HepG2 (cell line): ENCODE measurements around the gene TBX21. TPM values are rescaled to one million over a fixed set of nuclear protein-coding genes. Genes with fewer than 3 reads are reported as not detected.

Experiments
- ADNP ChIP-seq: sonication (generic); formaldehyde crosslinking; IDR thresholded peaks from 2 replicates; pipeline ENCODE4 v1.4.0; 2020; ENCODE audit warnings: missing genetic modification reagents
- CBX1 ChIP-seq: IDR thresholded peaks from one replicate; pipeline ENCODE4 v1.6.1; 2016; ENCODE audit warnings: antibody characterized with exemption, low read depth
- ETS1 ChIP-seq: sonication (generic); formaldehyde crosslinking; IDR thresholded peaks from 2 replicates; pipeline ENCODE4 v1.4.0; 2020; ENCODE audit warnings: missing genetic modification reagents
- GFI1 ChIP-seq: sonication (generic); formaldehyde crosslinking; IDR thresholded peaks from 2 replicates; pipeline ENCODE4 v1.5.0; 2020; ENCODE audit warnings: missing genetic modification reagents, mild to moderate bottlenecking, borderline replicate concordance
- HMG20B ChIP-seq: conservative IDR thresholded peaks from 2 replicates; pipeline ENCODE4 v1.6.1; 2016; ENCODE audit warnings: missing genetic modification reagents, missing compliant biosample characterization
- KAT2B ChIP-seq: fragments of 150-350 bp; IDR thresholded peaks from 2 replicates; pipeline ENCODE4 v1.6.1; 2014; ENCODE audit warnings: low read depth, low read length, borderline replicate concordance
- KDM3A ChIP-seq: IDR thresholded peaks from 2 replicates; pipeline ENCODE4 v1.6.1; 2018; ENCODE audit warnings: low read depth, missing compliant biosample characterization
- MIER2 ChIP-seq: IDR thresholded peaks from 2 replicates; pipeline ENCODE4 v1.6.1; 2016; ENCODE audit warnings: missing biosample characterization, missing genetic modification reagents
- NR2C2 ChIP-seq: sonication (generic); formaldehyde crosslinking; IDR thresholded peaks from 2 replicates; pipeline ENCODE4 v1.4.0; 2020; ENCODE audit warnings: missing genetic modification reagents, mild to moderate bottlenecking, moderate library complexity, borderline replicate concordance
- SAP130 ChIP-seq: IDR thresholded peaks from 2 replicates; pipeline ENCODE4 v1.6.1; 2016; ENCODE audit warnings: low read depth
- SMARCC2 ChIP-seq: fragments of 450-650 bp; IDR thresholded peaks from 2 replicates; pipeline ENCODE4 v1.6.1; 2017; ENCODE audit warnings: antibody characterized with exemption, mild to moderate bottlenecking
- SOX5 ChIP-seq: IDR thresholded peaks from 2 replicates; pipeline ENCODE4 v1.6.1; 2016; ENCODE audit warnings: borderline replicate concordance
- TCF7 ChIP-seq: sonication (generic); IDR thresholded peaks from 2 replicates; pipeline ENCODE4 v1.6.1; 2016; ENCODE audit warnings: antibody characterized with exemption, low read depth
- XRCC5 ChIP-seq: fragments of 200-400 bp; formaldehyde crosslinking; optimal IDR thresholded peaks from 2 replicates; pipeline ENCODE3; 2017; ENCODE audit warnings: mild to moderate bottlenecking, low read length
- ZBTB37 ChIP-seq: sonication (generic); formaldehyde crosslinking; IDR thresholded peaks from 2 replicates; pipeline ENCODE4 v1.4.0; 2020; ENCODE audit warnings: mild to moderate bottlenecking, missing genetic modification reagents
- ZNF10 ChIP-seq: sonication (generic); formaldehyde crosslinking; IDR thresholded peaks from 2 replicates; pipeline ENCODE4 v1.4.0; 2020; ENCODE audit warnings: mild to moderate bottlenecking, low read depth, missing genetic modification reagents, borderline replicate concordance
- ZNF460 ChIP-seq: sonication (generic); formaldehyde crosslinking; IDR thresholded peaks from 2 replicates; pipeline ENCODE4 v1.5.1; 2020; ENCODE audit warnings: missing genetic modification reagents, mild to moderate bottlenecking, borderline replicate concordance
- ZNF512B ChIP-seq: sonication (generic); formaldehyde crosslinking; IDR thresholded peaks from 2 replicates; pipeline ENCODE4 v1.5.1; 2020; ENCODE audit warnings: missing genetic modification reagents, mild to moderate bottlenecking, borderline replicate concordance
- ZNF549 ChIP-seq: sonication (generic); formaldehyde crosslinking; IDR thresholded peaks from 2 replicates; pipeline ENCODE4 v1.5.0; 2020; ENCODE audit warnings: missing genetic modification reagents
- ZNF670 ChIP-seq: sonication (generic); formaldehyde crosslinking; IDR thresholded peaks from 2 replicates; pipeline ENCODE4 v1.8.0; 2022; ENCODE audit warnings: mild to moderate bottlenecking, missing genetic modification reagents, borderline replicate concordance
- ZNF703 ChIP-seq: sonication (generic); formaldehyde crosslinking; IDR thresholded peaks from 2 replicates; pipeline ENCODE4 v1.5.1; 2020; ENCODE audit warnings: missing genetic modification reagents, mild to moderate bottlenecking, moderate library complexity, borderline replicate concordance
- ZNF746 ChIP-seq: sonication (generic); formaldehyde crosslinking; IDR thresholded peaks from 2 replicates; pipeline ENCODE4 v1.8.0; 2022; ENCODE audit warnings: mild to moderate bottlenecking, missing genetic modification reagents
- ZSCAN20 ChIP-seq: sonication (generic); formaldehyde crosslinking; IDR thresholded peaks from 2 replicates; pipeline ENCODE4 v1.4.0; 2020; ENCODE audit warnings: missing genetic modification reagents, mild to moderate bottlenecking, borderline replicate concordance
- polyA plus RNA-seq, 8 experiments: library from polyadenylated mRNA; depleted of rRNA in 3 of 8; stranded (reverse) in 7 of 8; unstranded in 1 of 8; fragments of >200 nt; fragmentation: Illumina TruSeq in 4 of 8; extraction: Trizol in 4 of 8; gene quantifications; 2 replicates each; pipeline versions ENCODE4 v1.2.1 to v1.2.3, GENCODE V29; 2011 to 2016; ENCODE audit warnings: low read depth in 4 of 8, missing spikeins in 1 of 8, mixed read lengths in 1 of 8; ENCODE audit not compliant: insufficient read depth in 1 of 8
- total RNA-seq, 5 experiments: library from RNA; depleted of rRNA; stranded (reverse); fragments of >200 nt; fragmentation: Illumina TruSeq; extraction: Trizol; gene quantifications; 2 replicates each; pipeline ENCODE4 v1.2.3, GENCODE V29; 2016; ENCODE audit warnings: low read depth in 1 of 5
- TF ChIP-seq, protein P1 (sequence below): sonication (generic); formaldehyde crosslinking; IDR thresholded peaks from 2 replicates; pipeline ENCODE4 v1.4.0; 2020; ENCODE audit warnings: missing genetic modification reagents, low read depth, mild to moderate bottlenecking, borderline replicate concordance
- TF ChIP-seq, protein P2 (sequence below): sonication (generic); formaldehyde crosslinking; IDR thresholded peaks from 2 replicates; pipeline ENCODE4 v1.8.1; 2023; ENCODE audit warnings: missing genetic modification reagents, mild to moderate bottlenecking, borderline replicate concordance

The TBX21 gene
- total and polyA plus RNA-seq, 2 of the 13 experiments (the other 11 are each of a cell fraction or from before 2014, with no cell fraction given): not detected

- TF ChIP-seq HMG20B: 0 out of 2 replicates have a peak, but pooled peaks have one; percentile 39
- no peak for TF ChIP-seq TCF7
- no peak for TF ChIP-seq ZNF460 (CRISPR knock-in tag)
- peak; percentile 43; the same call in 1 of the 2 replicates for TF ChIP-seq ZNF670
- TF ChIP-seq ZNF746 (CRISPR knock-in tag): no peak
- TF ChIP-seq GFI1 (CRISPR knock-in tag): no peak
- TF ChIP-seq SMARCC2: no peak
- no peak for TF ChIP-seq ADNP (CRISPR knock-in tag)
- TF ChIP-seq CBX1: no peak
- TF ChIP-seq, protein P1, sequence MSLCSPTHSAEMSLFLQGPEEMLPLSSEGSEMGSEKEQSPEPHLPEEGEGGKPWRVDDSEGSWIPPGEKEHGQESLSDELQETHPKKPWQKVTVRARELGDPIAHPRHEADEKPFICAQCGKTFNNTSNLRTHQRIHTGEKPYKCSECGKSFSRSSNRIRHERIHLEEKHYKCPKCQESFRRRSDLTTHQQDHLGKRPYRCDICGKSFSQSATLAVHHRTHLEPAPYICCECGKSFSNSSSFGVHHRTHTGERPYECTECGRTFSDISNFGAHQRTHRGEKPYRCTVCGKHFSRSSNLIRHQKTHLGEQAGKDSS (CRISPR knock-in tag): no peak
- no peak for TF ChIP-seq ZNF10
- peak; percentile 99 for TF ChIP-seq MIER2 (CRISPR knock-in tag)
- no peak for TF ChIP-seq SOX5
- no peak for TF ChIP-seq ZNF549 (CRISPR knock-in tag)
- peak; percentile 53; the same call in 1 of the 2 replicates for TF ChIP-seq SAP130 (CRISPR knock-in tag)
- no peak for TF ChIP-seq KAT2B
- peak; percentile 38 for TF ChIP-seq XRCC5
- TF ChIP-seq ZSCAN20: no peak
- TF ChIP-seq ZNF703 (CRISPR knock-in tag): no peak
- TF ChIP-seq NR2C2: no peak
- no peak for TF ChIP-seq ETS1 (CRISPR knock-in tag)
- TF ChIP-seq KDM3A: no peak
- TF ChIP-seq, protein P2, sequence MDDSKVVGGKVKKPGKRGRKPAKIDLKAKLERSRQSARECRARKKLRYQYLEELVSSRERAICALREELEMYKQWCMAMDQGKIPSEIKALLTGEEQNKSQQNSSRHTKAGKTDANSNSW (CRISPR knock-in tag): no peak
- no peak for TF ChIP-seq ZBTB37
- TF ChIP-seq ZNF512B (CRISPR knock-in tag): no peak
Observed at GRCh38 chr17:47785538-47786123, 52.6 kb downstream of the TBX21 start (continued).
